ENCODE measurements around the gene SLC7A10.
A peak's percentile ranks its signal among the peaks of the same experiment; 100 is the strongest.
"Not testable (repeated sequence)": the region's sequence is repeated elsewhere in the genome, so short reads cannot be mapped to it uniquely, and the experiment has no call there.

The SLC7A10 gene

DNA sequence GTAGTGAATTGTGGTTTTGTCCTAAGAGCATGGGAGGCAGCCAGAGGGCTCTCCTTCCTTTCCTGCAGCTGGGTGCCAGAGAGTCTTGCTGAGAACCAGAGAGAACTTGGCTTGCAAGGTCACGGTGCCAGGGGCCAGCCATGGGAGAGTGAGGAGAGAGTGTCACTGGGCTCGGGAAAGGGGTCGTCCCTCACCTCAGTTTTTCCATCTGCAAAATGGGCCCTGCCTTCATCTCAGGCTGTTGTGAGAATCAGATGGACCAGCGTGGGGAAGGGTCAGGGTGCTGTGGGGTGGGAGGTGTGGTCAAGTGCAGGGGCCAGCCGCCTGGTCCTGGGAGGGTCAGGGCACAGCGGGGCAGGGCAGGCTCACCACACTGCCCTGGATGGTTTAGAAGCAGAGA lies 24.2 kb downstream of the SLC7A10 start:
- no peak for DNase-seq (ENCODE audit: low spot score)

DNA sequence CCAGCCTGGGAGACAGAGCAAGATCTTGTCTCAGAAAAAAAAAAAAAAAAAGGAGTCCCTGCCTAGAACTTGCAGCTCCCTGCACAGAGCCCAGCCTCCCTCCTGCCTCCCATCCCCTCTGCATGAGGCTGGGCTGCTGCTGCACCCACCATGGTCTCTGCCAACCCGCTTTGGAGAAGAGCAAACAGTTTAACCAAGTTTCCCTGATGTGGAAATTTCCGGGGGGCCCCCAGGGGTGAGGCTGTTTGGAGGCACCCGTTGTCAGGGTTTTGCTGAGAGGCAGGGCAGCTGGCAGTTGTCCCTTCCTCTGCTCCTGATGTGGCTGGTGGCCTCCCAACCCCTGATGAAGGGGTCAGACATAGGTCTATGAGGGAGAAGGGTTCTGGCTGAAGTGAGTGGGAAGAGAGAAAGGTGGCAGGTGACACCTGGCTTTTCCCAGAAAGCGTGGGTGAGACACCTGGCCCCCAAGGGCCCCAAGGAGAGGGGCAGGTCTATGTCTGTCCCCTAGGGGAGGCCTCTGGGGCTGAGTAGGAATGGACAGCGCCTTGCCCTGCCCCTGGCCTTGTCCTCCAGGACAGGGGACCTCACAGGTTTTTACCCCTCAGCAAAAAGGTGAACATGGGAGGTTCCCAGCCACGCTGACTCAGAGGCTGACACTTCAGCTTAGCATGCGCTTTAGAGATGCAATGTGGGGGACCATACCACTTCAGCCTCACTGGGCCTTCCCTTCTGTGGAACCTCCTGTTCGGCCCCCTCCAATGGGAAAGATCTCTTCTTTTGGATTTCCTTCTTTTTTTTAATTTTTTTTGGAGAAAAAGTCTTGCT lies 26.0 kb downstream of the SLC7A10 start:
- DNase-seq (ENCODE audit: low spot score), result no peak

DNA sequence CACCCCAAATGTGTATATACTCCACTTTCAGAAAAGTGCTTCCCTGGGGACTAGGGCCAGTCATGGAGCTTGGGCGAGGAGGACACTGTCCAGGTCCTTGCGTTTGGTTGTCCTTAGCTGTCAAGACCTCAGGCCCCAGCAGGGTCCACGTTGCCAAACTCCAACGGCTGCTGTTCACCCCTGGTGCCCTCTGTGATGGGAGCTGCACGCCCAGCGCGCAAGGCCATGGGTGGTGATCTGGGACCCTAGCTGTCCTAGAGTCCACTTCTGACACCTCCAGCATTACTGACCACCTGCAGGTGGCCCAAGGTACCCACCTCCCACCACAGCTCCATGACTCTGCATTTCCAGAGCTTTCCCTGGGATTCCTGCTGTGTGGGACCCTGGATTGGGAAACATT lies 27.5 kb downstream of the SLC7A10 start:
- DNase-seq (ENCODE audit: low spot score), result no peak

DNA sequence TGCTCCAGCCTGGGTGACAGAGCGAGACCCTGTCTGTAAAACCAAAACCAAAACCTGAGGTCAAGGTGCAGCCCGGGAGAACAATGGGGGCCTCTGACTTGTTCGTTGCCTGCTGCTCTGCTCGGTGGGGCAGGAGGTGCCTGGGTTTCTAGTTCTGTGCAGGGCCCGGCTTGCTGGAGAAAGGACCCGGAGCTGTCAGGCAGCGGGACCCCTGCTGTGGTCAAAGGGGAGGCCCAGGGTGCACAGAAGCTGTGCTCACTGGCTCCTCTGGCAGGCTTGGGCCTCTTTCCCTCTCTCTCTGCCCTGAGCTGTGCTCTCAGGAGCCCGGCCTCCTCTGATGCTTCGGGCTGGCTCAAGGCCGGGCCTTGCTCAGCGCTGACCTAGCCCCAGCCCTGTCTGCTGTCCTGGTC lies 28.1 kb downstream of the SLC7A10 start:
- DNase-seq (ENCODE audit: low spot score), result no peak

DNA sequence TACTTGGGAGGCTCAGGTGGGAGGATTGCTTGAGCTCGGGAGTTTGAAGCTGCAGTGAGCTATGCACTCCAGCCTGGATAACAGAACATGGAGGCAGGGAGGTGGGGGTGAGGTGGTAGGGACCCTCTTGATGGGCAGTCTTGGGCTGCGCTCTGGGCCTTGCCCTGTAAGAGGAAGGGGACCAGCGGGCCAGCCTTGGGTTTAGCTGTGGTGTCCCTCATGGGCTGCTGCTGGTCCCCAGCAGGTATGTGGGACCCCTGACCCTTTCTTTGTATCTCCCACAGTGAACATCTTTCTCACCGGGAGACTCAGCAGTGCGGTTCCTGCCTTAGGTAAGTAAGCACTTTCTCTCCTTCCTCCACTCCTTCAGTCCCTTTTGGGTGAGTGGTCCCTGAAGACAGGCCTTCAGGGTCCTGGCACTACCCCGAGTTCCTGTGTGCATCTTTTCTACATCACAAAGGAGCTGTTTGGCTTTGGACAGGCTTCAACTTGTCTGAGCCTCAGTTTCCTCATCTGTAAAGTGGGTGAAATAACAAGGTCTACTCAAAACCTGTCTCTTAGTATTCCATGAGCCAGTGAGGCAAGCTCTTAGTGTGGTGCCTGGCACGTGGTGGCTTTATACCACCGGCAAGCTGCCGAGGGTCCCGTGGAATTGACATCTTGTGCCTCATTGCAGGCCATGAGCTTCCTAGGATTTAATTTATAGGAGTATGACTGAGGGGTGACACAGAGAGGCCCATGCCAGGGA lies 29.0 kb downstream of the SLC7A10 start:
- no peak for DNase-seq (ENCODE audit: low spot score)

DNA sequence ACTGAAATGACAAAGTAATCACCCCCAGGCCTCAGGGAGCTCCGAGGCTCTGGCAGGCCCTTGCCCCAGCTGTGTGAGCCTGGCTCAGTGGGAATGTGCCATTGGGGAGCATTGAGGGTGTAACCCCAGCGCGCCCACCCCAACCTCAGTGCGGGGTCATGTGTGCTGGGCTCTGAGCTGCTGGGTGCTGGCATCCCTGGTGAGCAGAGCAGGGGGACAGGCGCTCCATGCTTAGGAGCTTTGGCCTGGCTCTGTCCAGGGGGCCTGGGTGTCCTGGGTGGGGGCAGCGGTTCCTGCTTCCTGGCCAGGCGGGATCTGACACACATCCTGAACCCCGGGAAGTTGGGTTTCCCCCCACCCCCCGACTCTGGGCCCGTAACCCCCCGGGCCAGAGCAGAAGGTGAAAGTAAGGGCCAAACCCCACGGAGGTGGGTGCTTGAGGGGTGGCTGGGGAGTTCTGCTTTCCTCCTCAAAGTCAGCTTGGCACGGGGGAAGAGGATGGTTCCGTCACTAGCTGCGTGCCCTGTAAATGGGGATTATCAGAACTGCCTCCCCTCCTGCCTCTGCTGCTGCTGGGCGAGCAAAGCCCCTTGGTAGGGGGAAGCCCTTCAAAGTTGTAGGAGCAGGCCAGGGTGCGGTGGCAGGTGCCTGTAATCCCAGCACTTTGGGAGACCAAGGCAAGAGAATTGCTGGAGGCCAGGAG lies 29.9 kb downstream of the SLC7A10 start:
- DNase-seq (ENCODE audit: low spot score), result no peak

DNA sequence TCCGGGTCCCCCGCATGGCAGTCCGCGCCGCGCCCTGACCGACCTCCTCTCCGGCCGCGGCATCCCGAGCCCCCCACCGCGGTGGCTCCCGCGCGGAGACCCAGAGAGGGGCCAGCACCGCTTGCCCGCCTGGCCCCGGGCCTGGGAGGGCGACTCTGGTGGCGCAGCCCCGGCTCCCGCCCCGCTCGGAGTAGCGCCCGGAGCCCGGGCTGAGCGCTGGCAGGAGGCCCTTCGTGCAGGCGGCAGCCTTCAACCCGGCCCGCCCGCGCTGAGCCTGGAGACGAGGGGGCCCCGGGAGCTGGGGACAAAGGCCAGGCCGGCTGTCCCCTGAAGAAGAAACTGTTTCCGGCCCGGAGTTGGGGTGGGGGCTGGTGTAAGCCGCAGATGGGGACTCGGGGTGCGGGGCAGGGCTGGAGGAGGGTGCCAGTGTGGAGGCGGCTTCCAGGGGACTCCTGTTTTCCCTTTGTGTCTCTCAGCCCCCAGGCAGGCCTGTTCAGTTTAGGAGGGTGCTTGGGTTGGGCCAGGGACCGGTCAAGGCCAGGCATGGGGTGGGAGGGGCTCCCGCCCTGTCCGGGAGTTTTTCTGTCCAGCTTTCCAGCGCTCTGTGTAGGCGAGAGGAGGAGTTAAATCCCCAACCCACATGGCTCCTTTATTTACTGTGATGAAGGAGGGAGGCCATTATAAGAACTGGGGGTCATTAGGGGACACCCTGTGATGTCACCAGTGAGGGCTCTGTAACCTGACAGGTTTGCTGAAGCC lies 30.6 kb downstream of the SLC7A10 start:
- no peak for DNase-seq (ENCODE audit: low spot score)

DNA sequence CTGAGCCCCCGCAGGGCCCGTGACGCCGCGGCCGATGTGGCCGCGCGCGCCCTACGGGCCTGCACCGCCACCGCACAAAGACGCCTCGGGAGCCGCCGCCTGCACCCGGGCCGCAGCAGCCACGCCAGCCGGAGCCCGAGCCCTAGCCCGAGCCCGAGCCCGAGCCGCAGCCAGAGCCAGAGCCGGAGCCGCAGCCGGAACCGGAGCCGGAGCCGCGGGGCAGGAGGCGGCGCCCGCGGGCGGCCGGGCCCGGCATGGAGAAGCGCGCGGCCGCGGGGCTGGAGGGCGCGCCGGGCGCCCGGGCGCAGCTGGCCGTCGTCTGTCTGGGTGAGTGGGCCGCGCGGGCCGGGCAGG lies 31.1 kb downstream of the SLC7A10 start:
- DNase-seq (ENCODE audit: low spot score), result no peak

DNA sequence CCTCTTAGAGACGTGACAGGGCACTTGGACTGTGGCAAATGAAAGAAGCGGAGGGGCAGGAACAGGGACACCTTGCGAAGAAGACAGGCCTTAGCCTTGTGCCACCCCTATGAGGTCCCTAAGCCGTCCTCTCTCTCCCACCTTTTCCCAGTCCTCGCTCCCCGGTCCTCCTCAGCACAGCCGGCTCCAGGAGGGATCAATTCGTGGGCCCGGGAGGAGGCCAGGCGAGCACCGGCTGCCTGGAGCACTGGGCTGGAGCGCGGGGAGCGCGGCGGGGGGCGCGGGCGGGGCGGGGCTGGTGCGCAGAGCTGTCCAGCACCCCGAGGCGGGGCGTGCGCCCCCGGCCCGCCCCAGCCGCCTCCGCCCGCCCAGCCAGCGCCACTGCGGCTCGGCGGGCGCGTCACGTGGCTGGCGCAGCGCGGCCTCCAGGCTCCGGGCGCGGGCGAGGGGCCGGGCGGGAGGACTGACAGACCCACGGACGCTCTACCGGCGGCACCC lies 31.7 kb downstream of the SLC7A10 start, which contains the start of gene LRP3:
TSS of gene LRP3 (plus strand) at position 466 of the 498 bp plus-strand sequence. CDS start 456 bp downstream, outside the sequence.
- no peak for DNase-seq (ENCODE audit: low spot score)

DNA sequence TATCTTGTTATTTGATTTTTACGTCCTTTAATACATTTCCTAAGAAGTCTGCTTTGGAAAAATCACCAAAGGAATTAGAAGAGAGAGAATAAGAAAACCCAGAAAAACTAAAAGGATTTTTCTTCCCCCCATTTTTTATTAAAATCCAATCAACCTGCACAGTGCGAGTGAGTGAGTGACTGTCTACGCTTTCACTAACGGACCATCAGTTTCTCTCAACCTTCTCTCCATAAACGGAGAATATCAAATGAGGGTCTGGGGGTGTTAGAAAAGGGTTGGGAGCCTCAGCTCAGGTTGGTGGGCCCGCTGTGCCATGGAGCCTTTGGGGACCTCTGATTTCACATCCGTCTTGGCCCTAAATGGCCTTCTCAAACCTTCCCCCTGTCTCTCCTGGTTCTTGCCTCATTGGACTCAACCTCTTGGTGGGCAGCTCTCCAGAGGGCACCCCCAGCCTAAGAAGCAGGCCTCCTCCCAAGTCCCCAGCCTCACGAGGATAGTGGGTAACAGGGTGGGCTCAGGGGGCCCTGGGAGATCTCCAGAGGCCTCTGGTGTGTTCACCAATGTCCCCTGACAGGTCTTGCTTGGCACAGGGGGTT lies 32.3 kb downstream of the SLC7A10 start:
- DNase-seq (ENCODE audit: low spot score), result no peak

DNA sequence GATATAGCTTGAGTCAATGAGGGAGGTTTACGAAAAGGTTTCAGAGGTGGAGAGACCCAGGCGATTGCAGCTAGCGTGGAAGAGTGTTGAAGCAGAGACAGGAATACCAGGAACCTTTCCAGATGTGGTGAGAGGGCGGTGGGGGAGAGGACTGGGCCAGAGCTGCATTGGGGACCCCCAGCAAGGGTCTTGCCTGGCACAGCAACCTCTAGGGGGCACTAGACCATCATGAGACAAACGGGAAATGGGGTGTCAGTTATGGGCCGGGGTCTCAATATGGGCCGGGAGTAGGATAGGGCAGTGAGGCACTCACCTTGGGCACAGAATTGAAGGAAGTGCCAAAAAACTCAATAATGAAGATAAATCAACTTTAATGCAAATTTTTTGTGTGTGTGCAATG lies 33.6 kb downstream of the SLC7A10 start:
- no peak for DNase-seq (ENCODE audit: low spot score)

DNA sequence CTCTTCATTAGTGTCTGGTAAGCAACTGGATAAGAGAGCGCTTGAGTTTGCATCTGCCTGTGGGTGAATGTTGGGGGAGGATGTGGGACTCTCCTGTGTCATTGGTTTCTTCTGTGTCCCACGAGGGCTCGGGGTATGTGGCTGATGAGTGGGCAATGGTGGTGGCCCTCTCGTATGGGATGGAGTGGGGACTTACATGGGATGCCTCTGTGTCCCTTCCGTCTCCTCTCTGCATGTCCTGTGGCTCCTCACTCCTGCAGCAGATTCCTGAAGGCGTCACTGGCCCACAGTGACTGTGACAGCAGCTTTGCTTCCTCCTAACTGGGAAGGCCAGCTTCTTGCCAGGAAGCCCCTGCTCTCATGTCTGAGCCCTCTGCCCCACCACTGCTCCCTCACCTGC lies 34.1 kb downstream of the SLC7A10 start:
- no peak for DNase-seq (ENCODE audit: low spot score)

DNA sequence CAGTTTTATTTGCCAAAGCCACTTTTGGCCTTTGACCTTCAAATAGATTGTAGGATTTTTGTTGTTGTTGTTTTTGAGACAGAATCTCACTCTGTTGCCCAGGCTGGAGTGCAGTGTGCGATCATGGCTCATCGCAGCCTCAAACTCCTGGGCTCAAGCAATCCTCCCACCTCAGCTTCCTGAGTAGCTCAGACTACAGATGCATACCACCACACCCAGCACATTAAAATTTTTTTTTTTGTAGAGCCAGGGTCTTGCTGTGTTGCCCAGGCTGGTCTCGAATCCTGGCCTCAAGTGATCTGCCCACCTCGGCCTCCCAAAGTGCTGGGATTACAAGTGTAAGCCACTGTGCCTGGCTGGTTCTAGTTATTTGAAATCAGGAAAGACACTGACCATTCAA lies 34.6 kb downstream of the SLC7A10 start:
- not testable (repeated sequence) for DNase-seq (ENCODE audit: low spot score)

DNA sequence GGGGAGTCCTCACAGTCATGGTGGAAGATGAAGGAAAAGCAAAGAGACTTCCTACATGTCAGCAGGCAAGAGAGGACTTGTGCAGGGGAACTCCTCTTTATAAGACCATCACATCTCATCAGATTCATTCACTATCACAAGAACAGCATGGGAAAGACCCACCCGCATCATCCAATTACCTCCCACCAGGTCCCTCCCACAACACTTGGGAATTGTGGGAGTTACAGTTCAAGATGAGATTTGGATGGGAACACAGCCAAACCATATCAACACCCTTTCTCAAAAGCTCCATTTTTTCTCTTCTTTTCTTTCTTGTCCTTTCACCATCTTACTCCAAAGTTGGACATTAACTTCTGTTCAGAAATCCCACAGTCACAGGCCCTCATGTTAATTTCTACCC lies 36.2 kb downstream of the SLC7A10 start:
- DNase-seq (ENCODE audit: low spot score), result no peak

DNA sequence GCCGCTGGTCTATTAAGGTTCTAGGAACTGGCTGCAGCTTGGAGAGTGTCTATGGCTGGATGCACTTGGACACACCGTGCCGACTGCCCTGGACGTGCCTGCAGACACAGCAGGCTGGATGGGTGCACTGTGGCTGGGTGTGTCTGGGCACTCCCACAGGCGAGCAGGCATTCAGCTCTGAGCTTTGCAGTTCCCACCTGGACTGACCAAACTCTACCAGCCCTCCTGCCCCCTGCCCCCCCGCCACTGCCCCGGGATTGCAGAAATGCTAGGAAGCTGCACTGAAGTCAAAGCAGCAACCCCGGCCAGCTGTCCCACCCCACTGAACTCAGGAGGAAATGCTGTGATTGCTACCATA lies 38.5 kb downstream of the SLC7A10 start:
- no peak for DNase-seq (ENCODE audit: low spot score)

DNA sequence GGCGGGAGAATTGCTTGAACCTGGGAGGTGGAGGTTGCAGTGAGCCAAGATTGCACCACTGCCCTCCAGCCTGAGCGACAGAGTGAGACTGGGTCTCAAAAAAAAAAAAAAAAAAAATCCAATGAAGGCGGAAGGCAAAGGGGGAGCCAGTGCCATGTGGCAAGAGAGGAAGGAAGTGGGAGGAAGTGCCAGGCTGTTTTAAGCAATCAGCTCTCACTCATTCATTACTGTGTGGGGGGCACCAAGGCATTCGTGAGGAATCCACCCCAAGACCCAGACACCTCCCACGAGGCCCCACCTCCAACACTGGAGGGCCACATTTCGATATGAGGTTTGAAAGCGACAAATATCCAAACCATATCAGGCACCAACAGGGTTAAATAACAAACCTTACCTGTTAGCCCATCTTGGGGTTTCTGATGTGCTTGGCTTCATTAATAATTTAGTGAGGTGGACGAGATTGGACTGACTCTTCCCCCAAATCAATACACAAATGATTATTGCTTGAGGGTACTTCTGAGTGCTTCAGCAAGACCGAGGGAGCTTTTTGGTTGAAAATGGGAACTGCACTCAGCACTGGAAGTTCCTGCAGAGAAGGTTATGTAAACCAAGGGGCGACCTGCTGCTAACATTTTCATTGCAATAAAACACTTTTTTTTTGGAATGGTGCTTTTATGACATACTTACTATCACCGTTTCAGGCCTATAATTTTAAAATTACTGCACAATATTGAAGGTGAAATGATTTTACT lies 39.0 kb downstream of the SLC7A10 start:
- no peak for DNase-seq (ENCODE audit: low spot score)

DNA sequence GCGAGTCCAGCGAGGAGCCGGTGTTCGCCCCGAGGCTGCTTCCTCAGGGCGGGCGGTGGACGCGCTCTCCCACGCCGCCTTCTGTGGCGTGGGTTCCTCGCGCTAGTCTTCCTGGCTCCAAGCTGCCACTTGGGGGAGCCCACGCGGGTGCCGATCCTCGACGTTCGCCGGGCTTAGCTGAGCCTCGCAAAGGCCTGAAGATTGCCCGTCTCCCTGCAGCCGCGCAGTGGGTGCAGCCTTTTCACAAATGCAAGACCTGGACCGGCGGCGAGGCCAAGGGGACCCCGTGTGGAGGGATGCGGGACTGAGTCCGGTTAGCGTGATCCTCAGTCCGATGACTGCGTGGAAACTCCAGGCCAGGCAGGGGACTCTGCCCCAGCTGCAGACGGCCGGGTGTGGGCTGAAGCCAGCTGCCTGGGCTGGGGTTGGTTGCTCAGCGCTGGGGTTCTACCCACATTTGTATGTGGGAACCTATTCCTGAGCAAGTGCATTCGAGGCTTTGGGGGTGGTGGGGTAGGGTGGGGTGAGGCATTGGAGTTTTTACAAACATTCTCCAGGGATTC lies 48.2 kb downstream of the SLC7A10 start:
- peak; percentile 82 for DNase-seq (ENCODE audit: low spot score)

DNA sequence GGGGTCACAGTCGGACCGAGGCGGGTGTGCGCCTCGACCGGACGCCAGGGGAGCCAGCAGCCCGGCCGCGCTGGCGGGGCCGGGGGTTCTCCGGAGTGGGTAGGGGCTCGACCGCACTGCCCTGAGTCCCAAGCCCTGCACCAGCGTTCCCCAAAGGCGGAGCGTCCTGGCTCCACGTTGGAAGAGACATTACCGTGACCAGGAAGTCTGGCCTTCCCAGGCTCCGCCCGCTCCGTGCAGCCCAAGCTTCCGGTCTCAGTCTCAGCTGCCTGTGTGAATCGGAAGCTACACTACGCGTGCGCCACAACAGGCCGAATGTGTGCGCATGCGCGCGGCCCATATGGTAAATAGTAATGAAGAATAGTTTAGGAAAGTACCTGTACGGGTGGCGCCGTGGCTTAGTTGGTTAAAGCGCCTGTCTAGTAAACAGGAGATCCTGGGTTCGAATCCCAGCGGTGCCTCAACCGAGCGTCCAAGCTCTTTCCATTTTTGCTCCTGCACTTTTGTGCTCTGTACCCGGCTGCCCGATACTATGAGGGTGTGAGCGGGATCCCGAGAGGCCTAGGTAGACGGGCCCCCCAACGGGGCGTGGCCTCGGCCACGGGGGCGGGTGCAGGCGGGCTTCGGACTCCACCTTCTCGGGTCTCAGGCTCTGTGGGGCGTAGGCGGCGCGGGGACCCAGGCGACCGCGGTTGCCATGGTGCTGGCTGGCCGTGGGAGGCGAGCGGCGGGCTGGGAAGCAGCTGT lies 48.8 kb downstream of the SLC7A10 start:
- DNase-seq (ENCODE audit: low spot score), result peak; percentile 94

DNA sequence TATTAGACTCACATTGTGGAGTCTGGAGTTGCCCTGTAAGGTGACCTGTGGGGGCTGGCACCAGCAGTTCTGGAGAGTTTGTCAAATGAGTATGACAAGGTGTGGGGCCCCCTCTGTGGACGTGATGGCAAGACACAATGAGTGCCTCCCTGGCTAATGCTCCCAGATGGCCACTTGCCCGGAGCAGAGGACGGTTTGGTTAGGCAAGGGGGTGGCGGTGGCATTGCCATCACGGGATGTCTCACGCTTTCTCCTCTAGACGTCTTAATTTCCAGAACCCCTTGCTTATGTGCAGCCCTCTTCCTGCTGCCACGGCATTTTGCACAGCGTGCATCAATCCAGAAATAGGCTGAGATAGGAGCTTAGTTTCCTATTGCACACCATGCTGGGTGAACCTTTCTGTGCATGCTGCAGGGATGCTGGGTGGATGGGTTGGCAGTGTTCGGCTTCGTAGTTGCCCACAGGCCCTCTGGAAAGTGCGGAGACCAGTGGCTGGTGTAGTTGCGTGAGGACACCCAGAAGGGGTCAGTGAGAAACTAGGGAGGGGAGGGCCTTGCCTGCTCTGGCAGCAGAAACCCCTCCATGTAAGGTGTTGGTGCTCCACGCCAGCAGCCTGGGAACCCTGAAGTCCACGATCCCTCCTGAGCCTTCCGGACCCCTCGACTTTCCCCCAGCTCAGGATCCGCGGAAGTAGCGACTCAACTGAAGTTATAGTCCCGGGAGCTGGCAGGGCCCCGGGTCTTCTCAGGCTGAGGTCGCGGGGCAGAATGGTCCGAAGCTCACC lies 49.6 kb downstream of the SLC7A10 start:
- peak; percentile 13 for DNase-seq (ENCODE audit: low spot score)

All from CD4-positive, alpha-beta T cell treated with Interleukin-6 at 100 ng/mL for 8 hours (primary cell).